GM12878 (cell line): Measurements from ENCODE around the gene HBP1. TPM values are rescaled to one million over a fixed set of nuclear protein-coding genes. Genes with fewer than 3 reads are reported as not detected.

Experiments
- BCL11A ChIP-seq: IDR thresholded peaks from 2 replicates; pipeline ENCODE4 v1.6.1; 2011; ENCODE audit warnings: low read depth, low read length
- IKZF2 ChIP-seq, 2 experiments: fragments of 450-650 bp; IDR thresholded peaks; 2 replicates each; pipeline ENCODE4 v1.6.1; 2017; ENCODE audit warnings: mild to moderate bottlenecking in 2 of 2, moderate library complexity in 2 of 2
- MXI1 ChIP-seq: fragments of 150-350 bp; IDR thresholded peaks from 2 replicates; pipeline ENCODE4 v1.6.1; 2011; ENCODE audit warnings: low read depth, mild to moderate bottlenecking, inconsistent platforms, low read length, improper control_type of control experiment
- RAD21 ChIP-seq: IDR thresholded peaks from 2 replicates; pipeline ENCODE4 v1.6.1; 2011; ENCODE audit warnings: mild to moderate bottlenecking, low read depth, low read length, moderate library complexity; ENCODE audit not compliant: insufficient read depth
- REST ChIP-seq: IDR thresholded peaks from 2 replicates; pipeline ENCODE4 v1.6.1; 2012; ENCODE audit warnings: mild to moderate bottlenecking, low read depth, low read length
- SMAD5 ChIP-seq: IDR thresholded peaks from 2 replicates; pipeline ENCODE4 v1.6.1; 2016; ENCODE audit warnings: antibody characterized with exemption, low read depth
- USF1 ChIP-seq: IDR thresholded peaks from 2 replicates; pipeline ENCODE4 v1.6.1; 2011; ENCODE audit warnings: borderline replicate concordance, low read depth, mild to moderate bottlenecking, moderate library complexity, mixed read lengths, low read length; ENCODE audit not compliant: insufficient read depth; ENCODE audit errors: extremely low read length
- ZBTB4 ChIP-seq: fragments of 450-650 bp; formaldehyde crosslinking; IDR thresholded peaks from 2 replicates; pipeline ENCODE4 v1.4.0; 2022; ENCODE audit warnings: mild to moderate bottlenecking, moderate library complexity
- ZNF207 ChIP-seq: fragments of 450-650 bp; IDR thresholded peaks from 2 replicates; pipeline ENCODE4 v1.6.1; 2014; ENCODE audit warnings: antibody characterized with exemption, mild to moderate bottlenecking, borderline replicate concordance
- polyA plus RNA-seq, 11 experiments: library from polyadenylated mRNA; depleted of rRNA in 4 of 11; unstranded in 6 of 11; stranded (reverse) in 5 of 11; fragments of >200 nt; fragmentation: Nextera tagmentation in 4 of 11; fragmentation: Illumina TruSeq in 1 of 11; extraction: Ambion mirVana in 4 of 11; extraction: Trizol in 1 of 11; gene quantifications; 1 replicate in 1 of 11; 2 replicates in 10 of 11; pipeline versions ENCODE4 v1.2.1 to v1.2.3, GENCODE V29; 2011 to 2016; ENCODE audit warnings: inconsistent platforms in 2 of 11, missing spikeins in 2 of 11, low read depth in 1 of 11
- total RNA-seq, 4 experiments: library from RNA; depleted of rRNA in 3 of 4; stranded (reverse); fragments of >200 nt in 3 of 4; fragmentation: Illumina TruSeq in 1 of 4; extraction: Trizol in 1 of 4; gene quantifications; 2 replicates each; pipeline versions ENCODE4 v1.2.1 to v1.2.3, GENCODE V29; 2013 to 2021

The HBP1 gene
- total and polyA plus RNA-seq, 10 of the 15 experiments (the other 5 are each of a cell fraction or from before 2014, with no cell fraction given), result 5.8 to 30.9 (median 9.4) TPM

GRCh38 chr7:107233174-107233573 lies 64.4 kb downstream of the HBP1 start (continued):
- TF ChIP-seq USF1, result no peak
- peak; percentile 27 to 58; a peak in 2 of 4 replicates for TF ChIP-seq IKZF2 (IDR thresholded peaks at IDR 0.05)
- TF ChIP-seq ZNF207, result no peak
- no peak for TF ChIP-seq MXI1
- TF ChIP-seq SMAD5, result no peak
- TF ChIP-seq REST, result no peak
- 0 out of 2 replicates have a peak, but pooled peaks have one; percentile 3 for TF ChIP-seq RAD21
- TF ChIP-seq ZBTB4 (CRISPR knock-in tag), result no peak
- TF ChIP-seq BCL11A, result peak; percentile 44; the same call in 1 of the 2 replicates
